Liver (tissue), 3 donors: ENCODE data around the gene GABPB1.

ENCODE experiments used
- CTCF ChIP-seq: fragments of 150-350 bp; IDR thresholded peaks from 2 replicates; pipeline ENCODE4 v1.5.1; 2017; ENCODE audit warnings: improper control_type of control experiment, low read depth, low read length; ENCODE audit not compliant: missing input control
- FOXA1 ChIP-seq: IDR thresholded peaks from 2 replicates; pipeline ENCODE4 v1.6.1; 2016; ENCODE audit warnings: antibody characterized with exemption
- GABPA ChIP-seq, 2 donors: IDR thresholded peaks in 1 of 2; conservative IDR thresholded peaks in 1 of 2; 2 replicates each; pipeline ENCODE4 v1.6.1; 2016; ENCODE audit warnings: antibody characterized with exemption in 2 of 2, mild to moderate bottlenecking in 1 of 2, moderate library complexity in 1 of 2
- JUND ChIP-seq, 2 donors: IDR thresholded peaks; 2 replicates each; pipeline ENCODE4 v1.6.1; 2016; ENCODE audit warnings: antibody characterized with exemption in 2 of 2
- MAX ChIP-seq: IDR thresholded peaks from 2 replicates; pipeline ENCODE4 v1.6.1; 2016; ENCODE audit warnings: antibody characterized with exemption
- REST ChIP-seq: IDR thresholded peaks from 2 replicates; pipeline ENCODE4 v1.6.1; 2016; ENCODE audit warnings: antibody characterized with exemption, mild to moderate bottlenecking
- TAF1 ChIP-seq: conservative IDR thresholded peaks from 2 replicates; pipeline ENCODE4 v1.6.1; 2016; ENCODE audit warnings: antibody characterized with exemption, mild to moderate bottlenecking
- YY1 ChIP-seq: IDR thresholded peaks from 2 replicates; pipeline ENCODE4 v1.6.1; 2016; ENCODE audit warnings: antibody characterized with exemption, mild to moderate bottlenecking
- TF ChIP-seq, protein P1 (sequence below): IDR thresholded peaks from 2 replicates; pipeline ENCODE4 v1.6.1; 2016; ENCODE audit warnings: antibody characterized with exemption
- TF ChIP-seq, protein P2 (sequence below): IDR thresholded peaks from 2 replicates; pipeline ENCODE4 v1.6.1; 2016; ENCODE audit warnings: antibody characterized with exemption
- donor health status: healthy.
- donor health status: healthy.

- TF ChIP-seq, protein P1, sequence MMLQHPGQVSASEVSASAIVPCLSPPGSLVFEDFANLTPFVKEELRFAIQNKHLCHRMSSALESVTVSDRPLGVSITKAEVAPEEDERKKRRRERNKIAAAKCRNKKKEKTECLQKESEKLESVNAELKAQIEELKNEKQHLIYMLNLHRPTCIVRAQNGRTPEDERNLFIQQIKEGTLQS, result no peak
- TF ChIP-seq CTCF (no peak), MAX (no peak), REST (no peak), TAF1 (no peak), JUND (IDR thresholded peaks at IDR 0.05) (no peak), GABPA (IDR thresholded peaks at IDR 0.05 in 1 of 2, conservative IDR thresholded peaks at IDR 0.05 in 1 of 2) (no peak), FOXA1 (no peak), YY1 (no peak)
- TF ChIP-seq, protein P2, sequence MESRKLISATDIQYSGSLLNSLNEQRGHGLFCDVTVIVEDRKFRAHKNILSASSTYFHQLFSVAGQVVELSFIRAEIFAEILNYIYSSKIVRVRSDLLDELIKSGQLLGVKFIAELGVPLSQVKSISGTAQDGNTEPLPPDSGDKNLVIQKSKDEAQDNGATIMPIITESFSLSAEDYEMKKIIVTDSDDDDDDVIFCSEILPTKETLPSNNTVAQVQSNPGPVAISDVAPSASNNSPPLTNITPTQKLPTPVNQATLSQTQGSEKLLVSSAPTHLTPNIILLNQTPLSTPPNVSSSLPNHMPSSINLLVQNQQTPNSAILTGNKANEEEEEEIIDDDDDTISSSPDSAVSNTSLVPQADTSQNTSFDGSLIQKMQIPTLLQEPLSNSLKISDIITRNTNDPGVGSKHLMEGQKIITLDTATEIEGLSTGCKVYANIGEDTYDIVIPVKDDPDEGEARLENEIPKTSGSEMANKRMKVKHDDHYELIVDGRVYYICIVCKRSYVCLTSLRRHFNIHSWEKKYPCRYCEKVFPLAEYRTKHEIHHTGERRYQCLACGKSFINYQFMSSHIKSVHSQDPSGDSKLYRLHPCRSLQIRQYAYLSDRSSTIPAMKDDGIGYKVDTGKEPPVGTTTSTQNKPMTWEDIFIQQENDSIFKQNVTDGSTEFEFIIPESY, result no peak
These were observed 76.5 kb downstream of the GABPB1 start for GRCh38 chr15:50278496-50278895.
